Sigmoid colon (tissue), 7 donors: ENCODE data around the gene C11orf58. TPM values are rescaled to one million over a fixed set of nuclear protein-coding genes. Genes with fewer than 3 reads are reported as not detected.

Experiments used
- DNase-seq: peaks from one replicate; pipeline ENCODE4 v3.0.0-alpha.2; 2019
- H3K27ac ChIP-seq, 4 donors: fragments of 200-600 bp; sonication (generic); one replicate each; pipeline ENCODE4 v1.5.1; 2016 to 2019; ENCODE audit warnings: mild to moderate bottlenecking in 1 of 4
- H3K27me3 ChIP-seq, 3 donors: fragments of 200-600 bp; sonication (generic); one replicate each; pipeline ENCODE4 v1.5.1; 2019; ENCODE audit warnings: mild to moderate bottlenecking in 1 of 3
- H3K36me3 ChIP-seq, 4 donors: fragments of 200-600 bp; sonication (generic); one replicate each; pipeline ENCODE4 v1.5.1; 2016 to 2019
- H3K4me1 ChIP-seq, 4 donors: fragments of 200-600 bp; sonication (generic); one replicate each; pipeline ENCODE4 v1.5.1; 2017 to 2019
- H3K4me3 ChIP-seq, 4 donors: fragments of 200-600 bp; sonication (generic); one replicate each; pipeline ENCODE4 v1.5.1; 2017 to 2019; ENCODE audit warnings: mild to moderate bottlenecking in 2 of 4, moderate library complexity in 1 of 4
- H3K9me3 ChIP-seq, 4 donors: fragments of 200-600 bp in 3 of 4; sonication (generic) in 3 of 4; one replicate each; pipeline versions ENCODE4 v1.5.1 to v1.6.1; 2013 to 2019
- EP300 ChIP-seq, 4 donors: sonication (generic); formaldehyde crosslinking; IDR thresholded peaks; one replicate each; pipeline ENCODE4 v1.6.1; 2017; ENCODE audit warnings: antibody characterized with exemption in 4 of 4
- POLR2A ChIP-seq, 2 donors: fragments of 450-650 bp; IDR thresholded peaks; one replicate each; pipeline ENCODE4 v1.6.1; 2016; ENCODE audit warnings: antibody characterized with exemption in 2 of 2, mild to moderate bottlenecking in 2 of 2, moderate library complexity in 2 of 2
- POLR2AphosphoS5 ChIP-seq, 4 donors: sonication (generic); formaldehyde crosslinking; IDR thresholded peaks; one replicate each; pipeline ENCODE4 v1.6.1; 2017; ENCODE audit warnings: antibody characterized with exemption in 4 of 4
- WGBS, 2 donors: extraction: QIAGEN DNeasy Blood & Tissue Kit; methylation state at CpG; one replicate each; pipeline ENCODE4 v1.1.7; 2013; 5-methylcytosine and 5-hydroxymethylcytosine counted together
- intact Hi-C: fragments of 100-400 bp; cut with DNase I; formaldehyde crosslinking; loops from one replicate; pipeline ENCODE4 v1.15.1; 2023
- polyA plus RNA-seq, 3 donors: library from polyadenylated mRNA; stranded (reverse); fragments of 200-250 nt; gene quantifications; one replicate each; pipeline ENCODE4 v1.2.3, GENCODE V29; 2013
- total RNA-seq, 4 donors: library from RNA; depleted of rRNA; stranded (reverse); fragments of >200 nt; gene quantifications; one replicate each; pipeline ENCODE4 v1.1.0, GENCODE V29; 2016
- TF ChIP-seq, protein P1 (sequence below), 4 experiments: fragments of 450-650 bp in 3 of 4; fragments of 200-600 bp in 1 of 4; IDR thresholded peaks; one replicate each; pipeline ENCODE4 v1.5.1; 2016 to 2019; ENCODE audit warnings: antibody characterized with exemption in 4 of 4, mild to moderate bottlenecking in 3 of 4, moderate library complexity in 2 of 4
- donor health status: healthy with polysubstance abuse.
- donor health status: Bipolar disorder and iron deficiency.
- donor health status: healthy.

The C11orf58 gene
- total and polyA plus RNA-seq, 7 donors = 89.8 to 222 (median 136) TPM

DNA sequence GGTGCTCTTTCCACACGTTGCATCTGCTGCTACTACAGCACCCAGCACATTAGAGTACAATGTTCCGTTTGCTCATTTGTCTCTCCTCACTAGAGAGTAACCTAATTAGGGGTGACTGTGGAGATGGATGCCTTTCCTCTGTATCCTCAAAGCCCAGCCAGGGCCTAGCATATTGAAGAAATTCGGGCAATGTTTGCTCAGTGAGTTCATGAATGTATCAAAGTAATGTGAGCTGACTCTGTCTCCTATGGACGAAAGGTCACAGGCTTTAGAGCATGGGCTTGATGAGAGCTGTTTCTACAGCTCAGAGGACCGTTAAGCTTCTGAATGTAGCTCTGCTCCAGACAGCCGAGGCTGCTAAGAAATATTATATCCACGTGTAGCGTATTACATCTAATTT is 67.5 kb downstream of the C11orf58 start:
- Histone ChIP-seq H3K9me3 (no peaks in the 10 kb centered on the region), H3K27me3 (no peaks in the 10 kb centered on the region), H3K36me3 (peaks cover 0 to 6% (median 0%) of the 10 kb centered on the region in 4 donors), H3K4me1 (peaks cover 0 to 3% (median 0%) of the 10 kb centered on the region in 4 donors), H3K4me3 (no peak overlapping the region), H3K27ac (peak overlapping the region in 1 of 4 donors; percentile 2)
- 87% methylated on average over 8 of the region's 8 CpGs for WGBS, 2 donors
- TF ChIP-seq EP300 (IDR thresholded peaks at IDR 0.05) (no peak), POLR2A (IDR thresholded peaks at IDR 0.05) (no peak), POLR2AphosphoS5 (IDR thresholded peaks at IDR 0.05) (no peak)
- TF ChIP-seq, protein P1, sequence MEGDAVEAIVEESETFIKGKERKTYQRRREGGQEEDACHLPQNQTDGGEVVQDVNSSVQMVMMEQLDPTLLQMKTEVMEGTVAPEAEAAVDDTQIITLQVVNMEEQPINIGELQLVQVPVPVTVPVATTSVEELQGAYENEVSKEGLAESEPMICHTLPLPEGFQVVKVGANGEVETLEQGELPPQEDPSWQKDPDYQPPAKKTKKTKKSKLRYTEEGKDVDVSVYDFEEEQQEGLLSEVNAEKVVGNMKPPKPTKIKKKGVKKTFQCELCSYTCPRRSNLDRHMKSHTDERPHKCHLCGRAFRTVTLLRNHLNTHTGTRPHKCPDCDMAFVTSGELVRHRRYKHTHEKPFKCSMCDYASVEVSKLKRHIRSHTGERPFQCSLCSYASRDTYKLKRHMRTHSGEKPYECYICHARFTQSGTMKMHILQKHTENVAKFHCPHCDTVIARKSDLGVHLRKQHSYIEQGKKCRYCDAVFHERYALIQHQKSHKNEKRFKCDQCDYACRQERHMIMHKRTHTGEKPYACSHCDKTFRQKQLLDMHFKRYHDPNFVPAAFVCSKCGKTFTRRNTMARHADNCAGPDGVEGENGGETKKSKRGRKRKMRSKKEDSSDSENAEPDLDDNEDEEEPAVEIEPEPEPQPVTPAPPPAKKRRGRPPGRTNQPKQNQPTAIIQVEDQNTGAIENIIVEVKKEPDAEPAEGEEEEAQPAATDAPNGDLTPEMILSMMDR (IDR thresholded peaks at IDR 0.05) = no peak
- intact Hi-C loops = no loop called here
- no peak for DNase-seq

DNA sequence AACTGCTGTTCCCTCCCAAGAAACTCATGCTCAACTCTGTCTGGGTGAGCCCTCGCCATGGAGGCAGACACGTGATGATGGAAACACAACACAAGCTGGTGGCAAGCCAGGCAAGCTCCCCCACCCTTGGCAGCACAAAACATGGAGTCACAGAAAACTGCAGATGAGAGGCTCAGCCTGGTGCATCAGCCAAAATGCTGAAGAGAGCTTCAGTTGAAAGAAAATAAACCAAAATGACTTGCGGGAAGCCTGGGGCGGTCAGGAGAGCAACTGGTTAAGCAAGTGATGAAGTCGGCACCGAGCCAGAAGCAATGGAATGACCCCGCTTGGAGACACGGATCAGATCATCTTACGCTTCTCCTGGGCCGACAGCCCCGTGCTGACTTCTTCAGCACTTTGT is 68.3 kb downstream of the C11orf58 start:
- Histone ChIP-seq H3K4me1 (peaks cover 0 to 3% (median 0%) of the 10 kb centered on the region in 4 donors), H3K27me3 (no peaks in the 10 kb centered on the region), H3K27ac (peak overlapping the region in 1 of 4 donors; percentile 33), H3K9me3 (no peaks in the 10 kb centered on the region), H3K36me3 (peaks cover 0 to 6% (median 0%) of the 10 kb centered on the region in 4 donors), H3K4me3 (no peak overlapping the region)
- WGBS, 2 donors = 77 to 86% methylated on average over 11 of the region's 11 CpGs
- intact Hi-C loops = no loop called here
- DNase-seq = peak; percentile 72
- no peak for TF ChIP-seq POLR2A (IDR thresholded peaks at IDR 0.05)
- no peak for TF ChIP-seq POLR2AphosphoS5 (IDR thresholded peaks at IDR 0.05)
- TF ChIP-seq, protein P1 (IDR thresholded peaks at IDR 0.05) = no peak
- TF ChIP-seq EP300 (IDR thresholded peaks at IDR 0.05) = no peak

DNA sequence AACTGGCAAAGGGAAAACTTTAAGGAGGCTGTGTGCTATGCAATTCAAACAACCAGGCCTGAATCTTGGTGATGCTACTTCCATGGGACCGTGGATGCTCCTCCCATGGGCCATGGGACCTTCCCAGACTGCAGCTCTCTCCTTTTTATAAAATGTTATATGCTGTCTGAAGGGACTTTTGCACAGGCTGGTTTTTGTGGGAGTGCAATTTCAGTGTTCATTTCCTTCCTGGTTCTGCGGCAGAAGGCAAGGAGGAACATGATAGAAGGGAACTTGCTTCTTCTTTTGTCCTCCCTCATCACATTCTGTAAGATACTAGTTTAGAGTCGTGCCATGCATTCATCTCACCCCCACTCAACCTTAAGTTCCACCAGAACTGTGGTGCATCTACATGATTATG is 68.9 kb downstream of the C11orf58 start:
- intact Hi-C loops = no loop called here
- Histone ChIP-seq H3K4me1 (peaks cover 0 to 3% (median 0%) of the 10 kb centered on the region in 4 donors), H3K27me3 (no peaks in the 10 kb centered on the region), H3K4me3 (no peak overlapping the region), H3K9me3 (no peaks in the 10 kb centered on the region), H3K27ac (peak overlapping the region in 1 of 4 donors; percentile 33), H3K36me3 (peaks cover 0 to 6% (median 0%) of the 10 kb centered on the region in 4 donors)
- 45 to 80% methylated on average over 3 of the region's 3 CpGs for WGBS, 2 donors
- no peak for TF ChIP-seq POLR2AphosphoS5 (IDR thresholded peaks at IDR 0.05)
- no peak for TF ChIP-seq EP300 (IDR thresholded peaks at IDR 0.05)
- TF ChIP-seq POLR2A (IDR thresholded peaks at IDR 0.05) = no peak
- TF ChIP-seq, protein P1 (IDR thresholded peaks at IDR 0.05) = no peak
- DNase-seq = no peak
